A549 (cell line): ENCODE results near the gene MRRF. TPM values are rescaled to one million over a fixed set of nuclear protein-coding genes. Genes with fewer than 3 reads are reported as not detected.

Experiments used
- ATAC-seq, 2 experiments: fragments of 200-7000 bp in 1 of 2; fragments of >200 bp in 1 of 2; cut with Nextera tagmentation in 1 of 2; cut with Tn5 transposase in 1 of 2; 3 replicates each; pipeline versions ENCODE4 v1.8.0 to v1.9.1; 2018 to 2020; ENCODE audit warnings: mild to moderate bottlenecking in 1 of 2, moderate library complexity in 1 of 2
- CTCF ChIA-PET: fragments of 300-600 bp; sonication (Branson Sonifier 250); formaldehyde crosslinking; extraction: SDS; loops from one replicate; lab custom pipeline; 2021; ENCODE audit warnings: antibody characterized with exemption, inconsistent platforms; lab: Yijun Ruan, JAX
- POLR2A ChIA-PET: fragments of 350-600 bp; formaldehyde crosslinking; extraction: SDS; loops from one replicate; lab custom pipeline; 2021; ENCODE audit warnings: antibody characterized with exemption, inconsistent platforms; lab: Yijun Ruan, JAX
- DNase-seq, 2 experiments: peaks; one replicate each; pipeline versions ENCODE4 v3.0.0 to v3.0.0-alpha.2; 2011 to 2016; ENCODE audit warnings: low read depth in 1 of 2, low spot score in 1 of 2
- FAIRE-seq: peaks from 2 replicates; lab custom pipeline; 2011; peaks lifted over from hg19 to GRCh38; lab: Jason Lieb, UNC
- H3K27ac ChIP-seq, 2 experiments: fragments of >200 bp; sonication (Bioruptor Twin); formaldehyde crosslinking; 3 replicates each; pipeline ENCODE4 v1.5.1; 2016 to 2017
- H3K4me1 ChIP-seq: fragments of >200 bp; sonication (Bioruptor Twin); formaldehyde crosslinking; 3 replicates; pipeline ENCODE4 v1.6.1; 2016
- H3K4me2 ChIP-seq: fragments of >200 bp; sonication (Bioruptor Twin); formaldehyde crosslinking; 3 replicates; pipeline ENCODE4 v1.6.1; 2016
- H3K4me3 ChIP-seq: fragments of >200 bp; sonication (Bioruptor Twin); formaldehyde crosslinking; 3 replicates; pipeline ENCODE4 v1.5.1; 2016
- H3K9me3 ChIP-seq: fragments of >200 bp; sonication (Bioruptor Twin); formaldehyde crosslinking; 3 replicates; pipeline ENCODE4 v1.6.1; 2016
- BHLHE40 ChIP-seq: IDR thresholded peaks from 2 replicates; pipeline ENCODE4 v1.6.1; 2012; ENCODE audit warnings: low read depth, low read length, inconsistent platforms
- CBX2 ChIP-seq: fragments of 200-600 bp; sonication (generic); IDR thresholded peaks from 2 replicates; pipeline ENCODE4 v1.6.1; 2016; ENCODE audit warnings: low read depth, mild to moderate bottlenecking, borderline replicate concordance
- CBX8 ChIP-seq: fragments of 200-600 bp; sonication (generic); IDR thresholded peaks from 2 replicates; pipeline ENCODE4 v1.6.1; 2016
- CEBPB ChIP-seq, 2 experiments: fragments of >200 bp in 1 of 2; sonication (Bioruptor Twin) in 1 of 2; formaldehyde crosslinking in 1 of 2; IDR thresholded peaks; 2 replicates each; pipeline ENCODE4 v1.6.1; 2012 to 2016
- EHMT2 ChIP-seq: fragments of 200-600 bp; sonication (generic); IDR thresholded peaks from 2 replicates; pipeline ENCODE4 v1.6.1; 2016; ENCODE audit warnings: antibody characterized with exemption, low read depth, mild to moderate bottlenecking, moderate library complexity
- FOSL2 ChIP-seq, 2 experiments: fragments of 450-650 bp in 1 of 2; fragments of >200 bp in 1 of 2; sonication (Bioruptor Twin) in 1 of 2; formaldehyde crosslinking; IDR thresholded peaks; 2 replicates each; pipeline versions ENCODE4 v1.5.0 to v1.6.1; 2016 to 2020; ENCODE audit warnings: mild to moderate bottlenecking in 1 of 2, moderate library complexity in 1 of 2
- FOXS1 ChIP-seq: fragments of 250-450 bp; sonication (Bioruptor Pico); IDR thresholded peaks from 2 replicates; pipeline ENCODE4 v1.5.0; 2020; ENCODE audit warnings: mild to moderate bottlenecking, moderate library complexity
- HDAC2 ChIP-seq: fragments of 200-600 bp; sonication (generic); IDR thresholded peaks from 2 replicates; pipeline ENCODE4 v1.6.1; 2016
- HOXB13 ChIP-seq: fragments of 250-450 bp; sonication (Bioruptor Pico); IDR thresholded peaks from 2 replicates; pipeline ENCODE4 v1.5.0; 2020; ENCODE audit warnings: low read depth, mild to moderate bottlenecking, moderate library complexity
- HOXB5 ChIP-seq: fragments of 250-450 bp; sonication (Bioruptor Pico); IDR thresholded peaks from 2 replicates; pipeline ENCODE4 v1.5.0; 2020; ENCODE audit warnings: mild to moderate bottlenecking, moderate library complexity
- JUN ChIP-seq, 2 experiments: fragments of >200 bp; sonication (Bioruptor Twin); formaldehyde crosslinking; IDR thresholded peaks; 2 replicates in 1 of 2; 3 replicates in 1 of 2; pipeline ENCODE4 v1.6.1; 2016 to 2017
- KDM1A ChIP-seq: fragments of 200-600 bp; sonication (generic); IDR thresholded peaks from 2 replicates; pipeline ENCODE4 v1.6.1; 2016; ENCODE audit warnings: low read depth, mild to moderate bottlenecking
- KDM5A ChIP-seq: fragments of 200-600 bp; sonication (generic); IDR thresholded peaks from 2 replicates; pipeline ENCODE4 v1.6.1; 2016; ENCODE audit warnings: antibody characterized with exemption, mild to moderate bottlenecking
- MAZ ChIP-seq: fragments of 150-350 bp; IDR thresholded peaks from 2 replicates; pipeline ENCODE4 v1.6.1; 2014; ENCODE audit warnings: antibody characterized with exemption, low read depth, low read length, borderline replicate concordance
- NR3C1 ChIP-seq: fragments of >200 bp; sonication (Bioruptor Twin); formaldehyde crosslinking; IDR thresholded peaks from 3 replicates; pipeline ENCODE4 v1.6.1; 2017
- POLR2AphosphoS2 ChIP-seq: conservative IDR thresholded peaks from 2 replicates; pipeline ENCODE4 v1.6.1; 2012; ENCODE audit warnings: low read length, improper control_type of control experiment, inconsistent platforms
- RARB ChIP-seq: fragments of 250-450 bp; sonication (Bioruptor Pico); IDR thresholded peaks from 2 replicates; pipeline ENCODE4 v1.8.0; 2021; ENCODE audit warnings: mild to moderate bottlenecking, moderate library complexity
- RFX5 ChIP-seq: fragments of 450-650 bp; IDR thresholded peaks from 2 replicates; pipeline ENCODE4 v1.7.1; 2014; ENCODE audit warnings: antibody characterized with exemption, mild to moderate bottlenecking, moderate library complexity
- RNF2 ChIP-seq: fragments of 200-600 bp; sonication (generic); IDR thresholded peaks from 2 replicates; pipeline ENCODE4 v1.6.1; 2016; ENCODE audit warnings: low read depth, mild to moderate bottlenecking, antibody characterized with exemption, moderate library complexity, borderline replicate concordance
- SMC3 ChIP-seq: fragments of >200 bp; sonication (Bioruptor Twin); formaldehyde crosslinking; IDR thresholded peaks from 3 replicates; pipeline ENCODE4 v1.6.1; 2018; ENCODE audit warnings: inconsistent platforms
- SREBF2 ChIP-seq: fragments of 450-650 bp; IDR thresholded peaks from 2 replicates; pipeline ENCODE4 v1.6.1; 2014; ENCODE audit warnings: mild to moderate bottlenecking, moderate library complexity
- ZFP36 ChIP-seq: fragments of 450-650 bp; IDR thresholded peaks from 2 replicates; pipeline ENCODE4 v1.6.1; 2014; ENCODE audit warnings: borderline replicate concordance; ENCODE audit not compliant: partially characterized antibody
- ZNF302 ChIP-seq: fragments of 250-450 bp; sonication (Bioruptor Pico); IDR thresholded peaks from 2 replicates; pipeline ENCODE4 v1.9.0; 2021; ENCODE audit warnings: inconsistent platforms, mild to moderate bottlenecking, moderate library complexity
- WGBS: methylation state at CpG from one replicate; pipeline ENCODE4 v1.1.6; 2017; ENCODE audit errors: missing lambda C conversion rate; 5-methylcytosine and 5-hydroxymethylcytosine counted together
- polyA plus RNA-seq, 4 experiments: library from polyadenylated mRNA; depleted of rRNA in 3 of 4; stranded (reverse); fragments of >200 nt; fragmentation: RNase III in 1 of 4; extraction: RNeasy Plus Mini Kit Qiagen cat#74134 plus additional on column Dnase treatment in 1 of 4; gene quantifications; 2 replicates in 3 of 4; 3 replicates in 1 of 4; pipeline ENCODE4 v1.2.3, GENCODE V29; 2011 to 2017
- TF ChIP-seq, protein P1 (sequence below): fragments of 250-450 bp; sonication (Bioruptor Pico); IDR thresholded peaks from 2 replicates; pipeline ENCODE4 v1.5.0; 2021; ENCODE audit warnings: mild to moderate bottlenecking, moderate library complexity, borderline replicate concordance
- TF ChIP-seq, protein P2 (sequence below): fragments of 450-650 bp; IDR thresholded peaks from 2 replicates; pipeline ENCODE4 v1.6.1; 2014; ENCODE audit warnings: antibody characterized with exemption
- TF ChIP-seq, protein P3 (sequence below): IDR thresholded peaks from 2 replicates; pipeline ENCODE4 v1.6.1; 2012
- TF ChIP-seq, protein P4 (sequence below): IDR thresholded peaks from 2 replicates; pipeline ENCODE4 v1.6.1; 2012

The MRRF gene
- polyA plus RNA-seq, 2 of the 4 experiments (the other 2 are of a cell fraction) = 63.6 to 107 TPM

DNA sequence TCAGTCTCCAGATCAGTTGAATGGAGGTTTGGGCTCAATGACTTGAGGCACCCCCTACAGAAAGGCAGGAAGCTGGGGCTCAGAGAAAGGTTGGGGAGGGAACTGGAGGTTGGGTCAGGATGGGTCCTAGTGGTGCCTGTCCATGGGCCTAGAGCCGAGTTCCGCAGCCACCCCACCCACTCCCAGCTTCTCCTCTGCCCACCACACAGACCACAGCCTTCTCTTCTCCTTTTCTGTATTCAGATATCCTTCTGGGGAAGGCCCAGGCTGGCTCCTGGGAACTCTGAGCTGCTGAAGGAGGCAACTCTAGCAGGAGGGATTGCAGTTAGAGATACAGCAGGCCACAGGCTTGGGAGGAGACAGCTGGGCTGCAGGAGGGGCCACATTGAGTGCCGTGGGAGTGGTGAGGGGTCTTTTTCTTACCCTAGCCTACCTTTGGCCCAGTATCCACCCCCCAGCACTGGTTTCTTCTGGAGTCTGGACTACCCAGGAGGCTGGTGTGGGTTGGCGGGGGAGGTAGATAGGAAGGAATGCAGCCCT lies 90.7 kb downstream of the MRRF start:
- H3K4me3 ChIP-seq = no peak overlapping the region
- POLR2A ChIA-PET = no interaction called here
- peaks cover 3% of the 10 kb centered on the region; the same call in 1 of the 3 replicates for H3K4me1 ChIP-seq
- no peak overlapping the region for H3K27ac ChIP-seq
- TF ChIP-seq NR3C1 = no peak
- no peak for TF ChIP-seq SREBF2
- TF ChIP-seq HOXB13 (CRISPR knock-in tag) = no peak
- no peak for TF ChIP-seq JUN (IDR thresholded peaks at IDR 0.05)
- no peak for TF ChIP-seq KDM5A
- TF ChIP-seq FOXS1 = no peak
- TF ChIP-seq BHLHE40 = no peak
- TF ChIP-seq CEBPB (IDR thresholded peaks at IDR 0.05) = no peak
- TF ChIP-seq, protein P1, sequence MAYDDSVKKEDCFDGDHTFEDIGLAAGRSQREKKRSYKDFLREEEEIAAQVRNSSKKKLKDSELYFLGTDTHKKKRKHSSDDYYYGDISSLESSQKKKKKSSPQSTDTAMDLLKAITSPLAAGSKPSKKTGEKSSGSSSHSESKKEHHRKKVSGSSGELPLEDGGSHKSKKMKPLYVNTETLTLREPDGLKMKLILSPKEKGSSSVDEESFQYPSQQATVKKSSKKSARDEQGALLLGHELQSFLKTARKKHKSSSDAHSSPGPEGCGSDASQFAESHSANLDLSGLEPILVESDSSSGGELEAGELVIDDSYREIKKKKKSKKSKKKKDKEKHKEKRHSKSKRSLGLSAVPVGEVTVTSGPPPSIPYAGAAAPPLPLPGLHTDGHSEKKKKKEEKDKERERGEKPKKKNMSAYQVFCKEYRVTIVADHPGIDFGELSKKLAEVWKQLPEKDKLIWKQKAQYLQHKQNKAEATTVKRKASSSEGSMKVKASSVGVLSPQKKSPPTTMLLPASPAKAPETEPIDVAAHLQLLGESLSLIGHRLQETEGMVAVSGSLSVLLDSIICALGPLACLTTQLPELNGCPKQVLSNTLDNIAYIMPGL (CRISPR knock-in tag) = no peak
- no peak for TF ChIP-seq ZFP36
- TF ChIP-seq RARB (CRISPR knock-in tag) = no peak
- no peak for TF ChIP-seq MAZ
- no peak for TF ChIP-seq POLR2AphosphoS2
- TF ChIP-seq, all 56 proteins: peak for 0
- no peak overlapping the region for H3K4me2 ChIP-seq
- H3K9me3 ChIP-seq = peaks cover 5% of the 10 kb centered on the region; the same call in 1 of the 3 replicates
- no peak for DNase-seq
- FAIRE-seq = no peak
- whole genome bisulfite sequencing = 65% methylated on average over 4 of the region's 4 CpGs
- CTCF ChIA-PET = interaction anchor here (0.8 to 18.4 kb wide), 6 partner anchors 45 to 455 kb away, joined by 3 to 541 read pairs (median 3); partner anchors contain the start of gene TTLL11
- ATAC-seq = no peak

DNA sequence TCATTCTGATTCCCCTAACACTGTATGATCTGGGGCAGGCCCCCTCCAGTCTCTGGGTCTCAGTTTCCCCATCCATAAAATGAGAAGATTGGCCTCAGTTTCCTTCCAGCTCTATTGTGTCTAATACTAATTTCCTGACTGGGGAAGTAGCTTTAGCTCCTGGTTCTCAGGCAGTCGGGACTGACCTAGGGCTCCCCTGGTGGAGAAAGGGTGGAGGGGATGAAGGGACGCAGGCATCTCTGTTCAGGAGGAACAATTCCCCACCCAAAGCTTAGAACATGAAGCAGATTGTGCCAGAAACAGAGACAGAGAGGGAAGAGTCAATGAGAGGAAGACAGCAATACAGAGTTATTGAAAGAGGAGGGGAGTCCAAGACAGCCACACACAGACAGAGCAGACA lies 91.9 kb downstream of the MRRF start:
- FAIRE-seq = no peak
- H3K27ac ChIP-seq = no peak overlapping the region
- ChIA-PET CTCF (interaction anchor here (1.0 to 18.4 kb wide), 9 partner anchors 10 to 261 kb away, joined by 3 to 541 read pairs (median 3); partner anchors contain the start of gene TTLL11), POLR2A (no interaction called here)
- peaks cover 10% of the 10 kb centered on the region; the same call in 2 of the 3 replicates for H3K4me1 ChIP-seq
- peak; percentile 67 to 87; a peak in 5 of 6 replicates for ATAC-seq
- H3K4me3 ChIP-seq = no peak overlapping the region
- WGBS = 25% methylated on average over 2 of the region's 2 CpGs
- H3K9me3 ChIP-seq = peaks cover 5% of the 10 kb centered on the region; the same call in 1 of the 3 replicates
- no peak overlapping the region for H3K4me2 ChIP-seq
- TF ChIP-seq HOXB5 (CRISPR knock-in tag) (no peak), POLR2AphosphoS2 (no peak), RNF2 (no peak), BHLHE40 (no peak), ZNF302 (CRISPR knock-in tag) (no peak), HOXB13 (CRISPR knock-in tag) (no peak), CBX8 (no peak), CBX2 (no peak), HDAC2 (no peak), KDM5A (no peak), NR3C1 (no peak), SMC3 (no peak)
- TF ChIP-seq, protein P2, sequence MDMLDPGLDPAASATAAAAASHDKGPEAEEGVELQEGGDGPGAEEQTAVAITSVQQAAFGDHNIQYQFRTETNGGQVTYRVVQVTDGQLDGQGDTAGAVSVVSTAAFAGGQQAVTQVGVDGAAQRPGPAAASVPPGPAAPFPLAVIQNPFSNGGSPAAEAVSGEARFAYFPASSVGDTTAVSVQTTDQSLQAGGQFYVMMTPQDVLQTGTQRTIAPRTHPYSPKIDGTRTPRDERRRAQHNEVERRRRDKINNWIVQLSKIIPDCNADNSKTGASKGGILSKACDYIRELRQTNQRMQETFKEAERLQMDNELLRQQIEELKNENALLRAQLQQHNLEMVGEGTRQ = no peak
- TF ChIP-seq, all 56 proteins: peak for 0
- peak in 1 of 2 experiments; percentile 30 for DNase-seq

DNA sequence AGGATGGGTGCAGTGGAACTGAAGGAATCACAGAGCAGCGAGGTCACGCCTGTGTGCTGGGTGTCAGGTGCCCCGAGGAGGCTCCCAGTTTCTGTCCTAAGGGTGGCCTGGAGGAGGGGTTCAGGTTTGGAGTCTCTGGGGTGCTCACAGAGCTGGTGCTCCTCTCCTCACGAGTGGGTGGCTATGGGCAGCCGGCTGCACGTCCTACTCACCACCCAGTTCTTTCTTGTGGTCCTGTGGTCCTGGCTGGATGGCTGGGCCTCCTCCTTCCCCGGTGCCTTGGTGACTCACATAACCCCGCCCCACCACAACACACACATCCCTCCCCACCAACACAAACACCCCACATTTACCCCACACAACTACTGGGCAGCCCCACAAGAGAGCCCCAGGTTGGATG lies 96.2 kb downstream of the MRRF start:
- FAIRE-seq = no peak
- Histone ChIP-seq H3K27ac (peak overlapping the region in 1 of 2 experiments; percentile 7; a peak in 1 of 6 replicates), H3K9me3 (no peaks in the 10 kb centered on the region), H3K4me1 (peaks cover 10% of the 10 kb centered on the region; the same call in 2 of the 3 replicates), H3K4me3 (no peak overlapping the region), H3K4me2 (no peak overlapping the region)
- ATAC-seq = peak in 1 of 2 experiments; percentile 32; a peak in 3 of 6 replicates
- POLR2A ChIA-PET = no interaction called here
- 56% methylated on average over 8 of the region's 8 CpGs for WGBS
- CTCF ChIA-PET = interaction anchor here (0.7 to 3.9 kb wide), 5 partner anchors 10 to 449 kb away, joined by 3 to 27 read pairs (median 4); no protein-coding TSS in a partner anchor
- DNase-seq = no peak
- TF ChIP-seq, protein P1 (CRISPR knock-in tag) = no peak
- TF ChIP-seq, protein P3, sequence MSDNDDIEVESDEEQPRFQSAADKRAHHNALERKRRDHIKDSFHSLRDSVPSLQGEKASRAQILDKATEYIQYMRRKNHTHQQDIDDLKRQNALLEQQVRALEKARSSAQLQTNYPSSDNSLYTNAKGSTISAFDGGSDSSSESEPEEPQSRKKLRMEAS = no peak
- TF ChIP-seq KDM1A = no peak
- no peak for TF ChIP-seq FOSL2 (IDR thresholded peaks at IDR 0.05)
- TF ChIP-seq FOSL2 (CRISPR knock-in tag; IDR thresholded peaks at IDR 0.05) = no peak
- TF ChIP-seq, protein P4, sequence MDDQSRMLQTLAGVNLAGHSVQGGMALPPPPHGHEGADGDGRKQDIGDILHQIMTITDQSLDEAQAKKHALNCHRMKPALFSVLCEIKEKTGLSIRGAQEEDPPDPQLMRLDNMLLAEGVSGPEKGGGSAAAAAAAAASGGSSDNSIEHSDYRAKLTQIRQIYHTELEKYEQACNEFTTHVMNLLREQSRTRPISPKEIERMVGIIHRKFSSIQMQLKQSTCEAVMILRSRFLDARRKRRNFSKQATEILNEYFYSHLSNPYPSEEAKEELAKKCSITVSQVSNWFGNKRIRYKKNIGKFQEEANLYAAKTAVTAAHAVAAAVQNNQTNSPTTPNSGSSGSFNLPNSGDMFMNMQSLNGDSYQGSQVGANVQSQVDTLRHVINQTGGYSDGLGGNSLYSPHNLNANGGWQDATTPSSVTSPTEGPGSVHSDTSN = no peak
- TF ChIP-seq, protein P2 = no peak
- no peak for TF ChIP-seq HOXB5 (CRISPR knock-in tag)
- TF ChIP-seq EHMT2 = no peak
- TF ChIP-seq RFX5 = no peak
- no peak for TF ChIP-seq NR3C1
